Dedifferentiated amniotic fluid mesenchymal stem cell (primary cell): Measurements from ENCODE around the gene KIF18A.
"Not testable (repeated sequence)": the region's sequence is repeated elsewhere in the genome, so short reads cannot be mapped to it uniquely, and the experiment has no call there.

Source experiments
- DNase-seq: peaks from one replicate; pipeline ENCODE4 v3.0.0-alpha.2; 2016; ENCODE audit errors: extremely low spot score

KIF18A gene

GRCh38 chr11:28106353-28107043, 1.5 kb downstream of the KIF18A start:
- DNase-seq: no peak

GRCh38 chr11:28105869-28106268, 2.1 kb downstream of the KIF18A start:
- DNase-seq: no peak

- no peak for DNase-seq
Observed at GRCh38 chr11:28104984-28105383, 3.0 kb downstream of the KIF18A start.

- DNase-seq: no peak
Observed at GRCh38 chr11:28104425-28104824, 3.5 kb downstream of the KIF18A start.

- not testable (repeated sequence) for DNase-seq
Observed at GRCh38 chr11:28102300-28102699, 5.7 kb downstream of the KIF18A start.

- DNase-seq: no peak
Observed at GRCh38 chr11:28100665-28101064, 7.3 kb downstream of the KIF18A start.

- no peak for DNase-seq
Observed at GRCh38 chr11:28099715-28100114, 8.2 kb downstream of the KIF18A start.

GRCh38 chr11:28098257-28098656, 9.7 kb downstream of the KIF18A start:
- DNase-seq: no peak

GRCh38 chr11:28092786-28093185, 15.2 kb downstream of the KIF18A start:
- no peak for DNase-seq

- DNase-seq: no peak
Observed at GRCh38 chr11:28090052-28090749, 17.8 kb downstream of the KIF18A start.

GRCh38 chr11:28089378-28089777, 18.6 kb downstream of the KIF18A start:
- no peak for DNase-seq

- not testable (repeated sequence) for DNase-seq
Observed at GRCh38 chr11:28087693-28088092, 20.3 kb downstream of the KIF18A start.

- not testable (repeated sequence) for DNase-seq
Observed at GRCh38 chr11:28087192-28087591, 20.8 kb downstream of the KIF18A start.

GRCh38 chr11:28086569-28086968, 21.4 kb downstream of the KIF18A start:
- DNase-seq: no peak

GRCh38 chr11:28083118-28083517, 24.8 kb downstream of the KIF18A start:
- DNase-seq: no peak

- DNase-seq: no peak
Observed at GRCh38 chr11:28077521-28077920, 30.4 kb downstream of the KIF18A start.

GRCh38 chr11:28072321-28072720, 35.6 kb downstream of the KIF18A start:
- no peak for DNase-seq

- no peak for DNase-seq
Observed at GRCh38 chr11:28071305-28071704, 36.7 kb downstream of the KIF18A start.

- no peak for DNase-seq
Observed at GRCh38 chr11:28058333-28058732, 49.6 kb downstream of the KIF18A start.

GRCh38 chr11:28054821-28055220, 53.1 kb downstream of the KIF18A start:
- DNase-seq: no peak

- no peak for DNase-seq
Observed at GRCh38 chr11:28049338-28050216, 58.4 kb downstream of the KIF18A start.

GRCh38 chr11:28048812-28049211, 59.1 kb downstream of the KIF18A start:
- DNase-seq: no peak
